Endodermal cell (in vitro differentiated cells): Measurements from ENCODE around the gene KAZN. TPM values are rescaled to one million over a fixed set of nuclear protein-coding genes. Genes with fewer than 3 reads are reported as not detected.

ENCODE experiments used
- DNase-seq: peaks from one replicate; pipeline ENCODE4 v3.0.0-alpha.2; 2017
- H3K27ac ChIP-seq: 2 replicates; pipeline ENCODE4 v1.5.1; 2013; ENCODE audit warnings: mild to moderate bottlenecking, low read depth, low read length, moderate library complexity
- H3K27me3 ChIP-seq: 2 replicates; pipeline ENCODE4 v1.6.1; 2013; ENCODE audit warnings: mild to moderate bottlenecking, low read length, moderate library complexity; ENCODE audit not compliant: insufficient read depth, control insufficient read depth, poor library complexity, severe bottlenecking
- H3K36me3 ChIP-seq: 2 replicates; pipeline ENCODE4 v1.7.0; 2013; ENCODE audit warnings: mild to moderate bottlenecking, low read length, moderate library complexity; ENCODE audit not compliant: control insufficient read depth, insufficient read depth
- H3K4me1 ChIP-seq: one replicate; pipeline ENCODE4 v1.7.0; 2013; ENCODE audit warnings: low read length; ENCODE audit not compliant: control insufficient read depth, insufficient read depth
- H3K4me3 ChIP-seq: 2 replicates; pipeline ENCODE4 v1.5.1; 2013; ENCODE audit warnings: mild to moderate bottlenecking, low read length, moderate library complexity
- H3K9ac ChIP-seq: 2 replicates; pipeline ENCODE4 v1.6.1; 2013; ENCODE audit warnings: mild to moderate bottlenecking, low read length, moderate library complexity; ENCODE audit not compliant: poor library complexity, severe bottlenecking; ENCODE audit errors: extremely low read depth
- H3K9me3 ChIP-seq: 2 replicates; pipeline ENCODE4 v1.6.1; 2013; ENCODE audit warnings: mild to moderate bottlenecking, low read length, moderate library complexity; ENCODE audit not compliant: control insufficient read depth
- H3K27ac Mint-ChIP-seq: 2 replicates; pipeline ENCODE4 v1.8.0; 2020; ENCODE audit warnings: mixed read lengths
- H3K27me3 Mint-ChIP-seq: 2 replicates; pipeline ENCODE4 v1.8.0; 2021; ENCODE audit warnings: mild to moderate bottlenecking, mixed read lengths; ENCODE audit not compliant: insufficient read depth
- H3K36me3 Mint-ChIP-seq: 2 replicates; pipeline ENCODE4 v1.8.0; 2020; ENCODE audit warnings: low read depth, mixed read lengths
- H3K4me1 Mint-ChIP-seq: 2 replicates; pipeline ENCODE4 v1.8.0; 2020; ENCODE audit warnings: mixed read lengths
- H3K4me3 Mint-ChIP-seq: 2 replicates; pipeline ENCODE4 v1.8.0; 2020; ENCODE audit warnings: mild to moderate bottlenecking, moderate library complexity, mixed read lengths
- H3K9me3 Mint-ChIP-seq: 2 replicates; pipeline ENCODE4 v1.8.0; 2020; ENCODE audit warnings: mild to moderate bottlenecking, mixed read lengths
- CTCF ChIP-seq: fragments of 200-600 bp; sonication (generic); conservative IDR thresholded peaks from 2 replicates; pipeline ENCODE4 v1.5.0; 2021; ENCODE audit warnings: antibody characterized with exemption, mild to moderate bottlenecking
- WGBS, 2 experiments: methylation state at CpG; one replicate each; pipeline versions ENCODE4 v1.1.5 to v1.1.7; 2013; ENCODE audit warnings: missing lambda C conversion rate in 2 of 2, mixed read lengths in 1 of 2; ENCODE audit not compliant: insufficient coverage in 1 of 2, insufficient read length in 1 of 2; 5-methylcytosine and 5-hydroxymethylcytosine counted together
- total RNA-seq, 2 donors: library from RNA; stranded (reverse); fragmentation: NEBNext Ultra II Directional in 1 of 2; extraction: Animal tissue kit (Norgen Biotek cat#: 25700) in 1 of 2; gene quantifications; 2 replicates in 1 of 2; 3 replicates in 1 of 2; pipeline ENCODE4 v1.2.1, GENCODE V29; 2021

The KAZN gene
- total RNA-seq, 2 donors from 2014 or later: 12.4 to 13.9 TPM

GRCh38 chr1:14780271-14780670 is 181.8 kb downstream of the KAZN start:
- no peaks in the 10 kb centered on the region for H3K27me3 ChIP-seq
- H3K4me3 ChIP-seq: no peak overlapping the region
- H3K9me3 ChIP-seq: no peaks in the 10 kb centered on the region
- no peak overlapping the region for H3K9ac ChIP-seq
- Mint-ChIP-seq H3K4me3 (no peak overlapping the region), H3K36me3 (no peaks in the 10 kb centered on the region), H3K4me1 (peaks cover 50% of the 10 kb centered on the region), H3K27me3 (no peaks in the 10 kb centered on the region), H3K27ac (no peak overlapping the region), H3K9me3 (no peaks in the 10 kb centered on the region)
- H3K4me1 ChIP-seq: peaks cover 9% of the 10 kb centered on the region
- WGBS, 2 experiments: 87% methylated on average over 2 of the region's 2 CpGs; no CpG with 5 or more reads in 1 of the 2 experiments
- no peak for DNase-seq
- TF ChIP-seq CTCF: no peak
- H3K36me3 ChIP-seq: no peaks in the 10 kb centered on the region
- H3K27ac ChIP-seq: no peak overlapping the region

DNA sequence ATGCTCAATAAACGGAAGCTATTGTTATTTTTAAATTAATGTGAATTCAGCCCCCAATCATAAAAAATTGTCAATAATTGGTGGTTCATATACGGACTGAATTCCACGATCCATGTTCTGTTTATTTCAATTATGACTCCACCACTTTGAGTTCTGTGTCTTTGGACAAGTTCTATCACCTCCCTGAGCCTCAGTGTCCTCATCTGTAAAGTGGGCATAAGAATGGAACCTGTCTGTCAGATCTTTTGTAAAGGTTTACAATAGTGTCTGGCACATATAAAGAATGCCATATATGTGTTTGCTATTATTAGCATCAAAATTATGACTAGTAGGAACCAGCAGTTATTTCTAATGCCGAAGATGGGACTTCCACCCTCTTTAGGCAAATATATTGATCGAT is 183.3 kb downstream of the KAZN start:
- H3K4me1 Mint-ChIP-seq: peaks cover 51% of the 10 kb centered on the region

GRCh38 chr1:14782741-14783591 is 184.5 kb downstream of the KAZN start:
- peak; percentile 79 for DNase-seq
- peak; percentile 72 for TF ChIP-seq CTCF
- 25 to 53% methylated on average over 8 of the region's 8 CpGs for WGBS, 2 experiments
- peak overlapping the region; percentile 1 for H3K4me3 Mint-ChIP-seq
- H3K4me3 ChIP-seq: no peak overlapping the region
- no peaks in the 10 kb centered on the region for H3K36me3 ChIP-seq
- no peaks in the 10 kb centered on the region for H3K9me3 Mint-ChIP-seq
- no peak overlapping the region for H3K9ac ChIP-seq
- H3K9me3 ChIP-seq: no peaks in the 10 kb centered on the region
- H3K36me3 Mint-ChIP-seq: no peaks in the 10 kb centered on the region
- H3K4me1 ChIP-seq: peaks cover 9% of the 10 kb centered on the region
- no peak overlapping the region for H3K27ac ChIP-seq
- no peaks in the 10 kb centered on the region for H3K27me3 ChIP-seq
- peaks cover 52% of the 10 kb centered on the region for H3K4me1 Mint-ChIP-seq
- H3K27me3 Mint-ChIP-seq: no peaks in the 10 kb centered on the region
- peak overlapping the region; percentile 75 for H3K27ac Mint-ChIP-seq

More for the DNA sequence above, 183.3 kb downstream of the KAZN start:
- Histone ChIP-seq H3K27me3 (no peaks in the 10 kb centered on the region), H3K4me3 (no peak overlapping the region), H3K9ac (no peak overlapping the region), H3K9me3 (no peaks in the 10 kb centered on the region), H3K4me1 (peaks cover 9% of the 10 kb centered on the region), H3K27ac (no peak overlapping the region), H3K36me3 (no peaks in the 10 kb centered on the region)
- no peak overlapping the region for H3K27ac Mint-ChIP-seq
- H3K9me3 Mint-ChIP-seq: no peaks in the 10 kb centered on the region
- H3K4me3 Mint-ChIP-seq: no peak overlapping the region
- 94 to 100% methylated on average over 3 to 5 of the region's 5 CpGs for WGBS, 2 experiments
- TF ChIP-seq CTCF: no peak
- no peaks in the 10 kb centered on the region for H3K27me3 Mint-ChIP-seq
- DNase-seq: no peak
- no peaks in the 10 kb centered on the region for H3K36me3 Mint-ChIP-seq
